Measurements from ENCODE around the gene ZNF431.

The ZNF431 gene

GRCh38 chr19:21110183-21110582, 31.7 kb upstream of the ZNF431 start:
- no peak for TF ChIP-seq CTCF (conservative IDR thresholded peaks at IDR 0.05; ENCODE audit: control insufficient read depth, insufficient read depth, low read depth, low read length)
- DNase-seq (ENCODE audit: low read depth): no peak
- no peak overlapping the region for H3K4me3 ChIP-seq (ENCODE audit: control insufficient read depth, low read depth, low read length)

- H3K4me3 ChIP-seq (ENCODE audit: control insufficient read depth, low read depth, low read length): no peak overlapping the region
- no peak for TF ChIP-seq CTCF (conservative IDR thresholded peaks at IDR 0.05; ENCODE audit: control insufficient read depth, insufficient read depth, low read depth, low read length)
Observed at GRCh38 chr19:21115430-21115829, 26.4 kb upstream of the ZNF431 start.

GRCh38 chr19:21117041-21117907, 24.6 kb upstream of the ZNF431 start:
- no peak overlapping the region for H3K4me3 ChIP-seq (ENCODE audit: control insufficient read depth, low read depth, low read length)
- TF ChIP-seq CTCF (conservative IDR thresholded peaks at IDR 0.05; ENCODE audit: control insufficient read depth, insufficient read depth, low read depth, low read length): no peak
- no peak for DNase-seq (ENCODE audit: low read depth)

More at GRCh38 chr19:21115430-21115829, 26.4 kb upstream of the ZNF431 start:
- DNase-seq (ENCODE audit: low read depth): no peak

GRCh38 chr19:21126078-21126477, 15.8 kb upstream of the ZNF431 start:
- no peak overlapping the region for H3K4me3 ChIP-seq (ENCODE audit: control insufficient read depth, low read depth, low read length)
- no peak for DNase-seq (ENCODE audit: low read depth)
- TF ChIP-seq CTCF (conservative IDR thresholded peaks at IDR 0.05; ENCODE audit: control insufficient read depth, insufficient read depth, low read depth, low read length): no peak

- DNase-seq (ENCODE audit: low read depth): no peak
- no peak overlapping the region for H3K4me3 ChIP-seq (ENCODE audit: control insufficient read depth, low read depth, low read length)
- no peak for TF ChIP-seq CTCF (conservative IDR thresholded peaks at IDR 0.05; ENCODE audit: control insufficient read depth, insufficient read depth, low read depth, low read length)
Observed at GRCh38 chr19:21127001-21127400, 14.8 kb upstream of the ZNF431 start.

GRCh38 chr19:21127898-21128297, 13.9 kb upstream of the ZNF431 start:
- H3K4me3 ChIP-seq (ENCODE audit: control insufficient read depth, low read depth, low read length): no peak overlapping the region
- no peak for TF ChIP-seq CTCF (conservative IDR thresholded peaks at IDR 0.05; ENCODE audit: control insufficient read depth, insufficient read depth, low read depth, low read length)
- no peak for DNase-seq (ENCODE audit: low read depth)
